Stomach (tissue), 9 donors: ENCODE measurements around the gene LHFPL2. TPM values are rescaled to one million over a fixed set of nuclear protein-coding genes. Genes with fewer than 3 reads are reported as not detected.

Experiments used
- DNase-seq, 2 donors: peaks; one replicate each; pipeline versions ENCODE4 v3.0.0 to v3.0.0-alpha.2; 2013 to 2019
- H3K27ac ChIP-seq, 5 donors: fragments of 200-600 bp in 4 of 5; sonication (generic) in 4 of 5; one replicate each; pipeline ENCODE4 v1.5.1; 2013 to 2019; ENCODE audit warnings: mild to moderate bottlenecking in 1 of 5, moderate library complexity in 1 of 5
- H3K27me3 ChIP-seq, 3 donors: fragments of 200-600 bp; sonication (generic); one replicate each; pipeline ENCODE4 v1.5.1; 2017 to 2019; ENCODE audit warnings: mixed run types in 1 of 3
- H3K36me3 ChIP-seq, 4 donors: fragments of 200-600 bp; sonication (generic); 1 replicate in 3 of 4; 2 replicates in 1 of 4; pipeline ENCODE4 v1.5.1; 2016 to 2019
- H3K4me1 ChIP-seq, 4 donors: fragments of 200-600 bp; sonication (generic); one replicate each; pipeline ENCODE4 v1.5.1; 2016 to 2019
- H3K4me3 ChIP-seq, 4 donors: fragments of 200-600 bp; sonication (generic) in 3 of 4; one replicate each; pipeline ENCODE4 v1.5.1; 2016 to 2019; ENCODE audit warnings: mild to moderate bottlenecking in 1 of 4
- H3K9me3 ChIP-seq, 4 donors: fragments of 200-600 bp; sonication (generic); one replicate each; pipeline ENCODE4 v1.5.1; 2016 to 2019
- CTCF ChIP-seq, 7 experiments: fragments of 450-650 bp in 4 of 7; fragments of 200-600 bp in 3 of 7; sonication (generic) in 3 of 7; IDR thresholded peaks; one replicate each; pipeline ENCODE4 v1.5.1; 2016 to 2019; ENCODE audit warnings: antibody characterized with exemption in 7 of 7, control low read depth in 2 of 7, mild to moderate bottlenecking in 1 of 7
- EP300 ChIP-seq: sonication (generic); formaldehyde crosslinking; IDR thresholded peaks from one replicate; pipeline ENCODE4 v1.6.1; 2017; ENCODE audit warnings: antibody characterized with exemption
- POLR2A ChIP-seq, 4 donors: fragments of 450-650 bp; IDR thresholded peaks; one replicate each; pipeline ENCODE4 v1.6.1; 2016; ENCODE audit warnings: antibody characterized with exemption in 4 of 4, control low read depth in 2 of 4, mild to moderate bottlenecking in 1 of 4, moderate library complexity in 1 of 4
- POLR2AphosphoS5 ChIP-seq, 3 donors: sonication (generic); formaldehyde crosslinking; IDR thresholded peaks; one replicate each; pipeline ENCODE4 v1.6.1; 2016; ENCODE audit warnings: antibody characterized with exemption in 3 of 3
- WGBS, 5 donors: extraction: QIAGEN DNeasy Blood & Tissue Kit in 3 of 5; methylation state at CpG; one replicate each; pipeline versions ENCODE4 v1.1.5 to v1.1.7; 2013 to 2018; 5-methylcytosine and 5-hydroxymethylcytosine counted together
- intact Hi-C: fragments of 100-400 bp; cut with DNase I; formaldehyde crosslinking; loops from one replicate; pipeline ENCODE4 v1.15.1; 2023; ENCODE audit warnings: low total_unique reads
- polyA plus RNA-seq, 3 donors: library from polyadenylated mRNA; stranded (reverse); fragments of 200-250 nt; gene quantifications; one replicate each; pipeline ENCODE4 v1.2.3, GENCODE V29; 2013
- total RNA-seq, 5 donors: library from RNA; depleted of rRNA; stranded (reverse); fragments of >200 nt; gene quantifications; one replicate each; pipeline versions ENCODE4 v1.1.0 to v1.2.3, GENCODE V29; 2014 to 2016
- donor health status: healthy with polysubstance abuse.
- donor health status: Bipolar disorder and iron deficiency.
- donor health status: healthy.

The LHFPL2 gene
- total and polyA plus RNA-seq, 8 donors = 3.7 to 53.6 (median 24.3) TPM

DNA sequence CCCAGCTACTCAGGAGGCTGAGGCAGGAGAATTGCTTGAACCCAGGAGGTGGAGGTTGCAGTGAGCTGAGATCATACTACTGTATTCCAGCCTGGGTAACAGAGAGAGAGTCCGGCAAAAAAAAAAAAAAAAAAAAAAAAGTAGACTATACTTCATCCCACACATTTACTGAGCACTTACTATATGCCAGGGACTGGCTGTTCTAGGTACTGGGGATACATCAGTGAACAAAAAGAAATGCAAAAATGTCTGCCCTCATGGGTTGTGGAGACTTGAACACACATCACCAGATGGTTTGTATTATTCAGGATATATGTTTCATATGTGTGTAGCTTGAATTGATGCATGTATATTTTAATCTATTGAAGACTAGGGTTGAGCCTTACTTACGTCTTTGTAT lies 2.9 kb upstream of the LHFPL2 start:
- TF ChIP-seq EP300 = no peak
- TF ChIP-seq CTCF (IDR thresholded peaks at IDR 0.05) = no peak
- no peak for TF ChIP-seq POLR2AphosphoS5 (IDR thresholded peaks at IDR 0.05)
- TF ChIP-seq POLR2A (IDR thresholded peaks at IDR 0.05) = no peak
- intact Hi-C loops = no loop called here
- Histone ChIP-seq H3K27me3 (peaks cover 0 to 12% (median 0%) of the 10 kb centered on the region in 3 donors), H3K9me3 (no peaks in the 10 kb centered on the region), H3K27ac (no peak overlapping the region), H3K36me3 (no peaks in the 10 kb centered on the region), H3K4me3 (no peak overlapping the region), H3K4me1 (peaks cover 11 to 30% (median 18%) of the 10 kb centered on the region in 4 donors)
- WGBS, 5 donors = 82 to 98% (median 89%) methylated on average over 2 of the region's 2 CpGs
- no peak for DNase-seq

DNA sequence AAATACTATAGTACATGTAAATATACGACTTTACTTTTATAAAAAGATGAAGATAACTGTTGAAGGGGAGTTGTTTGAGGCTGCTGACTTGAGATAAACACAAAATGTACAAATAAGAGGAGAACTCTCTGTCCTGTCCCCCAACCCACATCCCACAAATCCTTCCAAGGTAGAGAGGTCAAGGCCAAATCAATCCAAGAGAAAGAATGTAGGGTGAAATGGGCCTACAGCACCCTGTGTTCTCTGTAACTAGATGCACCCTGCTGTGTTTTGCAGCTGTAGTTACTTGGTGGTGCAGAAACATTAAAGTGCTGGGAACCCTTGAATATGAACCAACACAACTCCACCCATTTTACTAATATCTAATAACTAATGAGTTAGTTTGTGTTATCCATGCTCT lies 2.0 kb upstream of the LHFPL2 start:
- no peak overlapping the region for H3K4me3 ChIP-seq

GRCh38 chr5:78649861-78650496 lies 1.4 kb upstream of the LHFPL2 start:
- TF ChIP-seq EP300 = no peak
- TF ChIP-seq POLR2AphosphoS5 (IDR thresholded peaks at IDR 0.05) = no peak
- TF ChIP-seq CTCF (IDR thresholded peaks at IDR 0.05) = no peak
- TF ChIP-seq POLR2A (IDR thresholded peaks at IDR 0.05) = no peak
- Histone ChIP-seq H3K36me3 (no peaks in the 10 kb centered on the region), H3K4me1 (peaks cover 11 to 44% (median 27%) of the 10 kb centered on the region in 4 donors), H3K4me3 (no peak overlapping the region), H3K9me3 (no peaks in the 10 kb centered on the region), H3K27ac (peak overlapping the region in 4 of 5 donors; percentile 90 to 98 (median 96)), H3K27me3 (peaks cover 0 to 12% (median 0%) of the 10 kb centered on the region in 3 donors)
- intact Hi-C loops = no loop called here
- 85 to 94% (median 92%) methylated on average over 10 of the region's 10 CpGs for WGBS, 5 donors
- peak in 1 of 2 donors; percentile 45 for DNase-seq

More for the DNA sequence above, 2.0 kb upstream of the LHFPL2 start:
- intact Hi-C loops = no loop called here
- 75 to 85% (median 79%) methylated on average over 1 of the region's 1 CpG for WGBS, 5 donors
- no peak overlapping the region for H3K27ac ChIP-seq
- H3K9me3 ChIP-seq = no peaks in the 10 kb centered on the region
- peaks cover 0 to 12% (median 0%) of the 10 kb centered on the region in 3 donors for H3K27me3 ChIP-seq
- H3K36me3 ChIP-seq = no peaks in the 10 kb centered on the region
- peaks cover 11 to 39% (median 24%) of the 10 kb centered on the region in 4 donors for H3K4me1 ChIP-seq
- no peak for DNase-seq
- TF ChIP-seq POLR2A (IDR thresholded peaks at IDR 0.05) (no peak), POLR2AphosphoS5 (IDR thresholded peaks at IDR 0.05) (no peak), CTCF (IDR thresholded peaks at IDR 0.05) (no peak), EP300 (no peak)

- peak in 1 of 2 donors; percentile 65 for DNase-seq
- TF ChIP-seq POLR2A (IDR thresholded peaks at IDR 0.05) = no peak
- TF ChIP-seq EP300 = no peak
- TF ChIP-seq POLR2AphosphoS5 (IDR thresholded peaks at IDR 0.05) = no peak
- TF ChIP-seq CTCF (IDR thresholded peaks at IDR 0.05) = no peak
- Histone ChIP-seq H3K4me3 (peak overlapping the region; percentile 73 to 87 (median 81)), H3K36me3 (no peaks in the 10 kb centered on the region), H3K9me3 (no peaks in the 10 kb centered on the region), H3K27me3 (peaks cover 0 to 12% (median 0%) of the 10 kb centered on the region in 3 donors), H3K4me1 (peaks cover 11 to 49% (median 31%) of the 10 kb centered on the region in 4 donors), H3K27ac (peak overlapping the region; percentile 89 to 98 (median 95))
- intact Hi-C loops = no loop called here
- 8 to 18% (median 11%) methylated on average over 10 to 23 of the region's 23 CpGs for WGBS, 5 donors
Measured at GRCh38 chr5:78649211-78649695, 681 bp upstream of the LHFPL2 start.
